K562 (cell line): ENCODE results near the gene LTN1. TPM values are rescaled to one million over a fixed set of nuclear protein-coding genes. Genes with fewer than 3 reads are reported as not detected.
A peak's percentile ranks its signal among the peaks of the same experiment; 100 is the strongest.

Experiments used
- BMI1 ChIP-seq: fragments of 150-350 bp; IDR thresholded peaks from 2 replicates; pipeline ENCODE4 v1.6.1; 2014; ENCODE audit warnings: low read length
- BRD4 ChIP-seq: fragments of 200-600 bp; sonication (generic); IDR thresholded peaks from 2 replicates; pipeline ENCODE4 v1.6.1; 2017; ENCODE audit warnings: inconsistent platforms
- CBX8 ChIP-seq: fragments of 200-600 bp; sonication (generic); IDR thresholded peaks from 2 replicates; pipeline ENCODE4 v1.6.1; 2012; ENCODE audit warnings: borderline replicate concordance, mixed run types, low read depth, mild to moderate bottlenecking, moderate library complexity, mixed read lengths, low read length, control low read depth, inconsistent platforms; ENCODE audit not compliant: poor library complexity, severe bottlenecking; ENCODE audit errors: extremely low read depth
- HIVEP1 ChIP-seq: fragments of 250-450 bp; sonication (Bioruptor Pico); IDR thresholded peaks from 2 replicates; pipeline ENCODE4 v1.4.0; 2020; ENCODE audit warnings: mild to moderate bottlenecking
- HNRNPK ChIP-seq: fragments of 200-400 bp; formaldehyde crosslinking; IDR thresholded peaks from one replicate; pipeline ENCODE4 v1.6.1; 2018; ENCODE audit warnings: mild to moderate bottlenecking, low read depth, low read length; ENCODE audit not compliant: poor library complexity, severe bottlenecking
- MCM5 ChIP-seq: fragments of 450-650 bp; IDR thresholded peaks from 2 replicates; pipeline ENCODE4 v1.6.1; 2016; ENCODE audit warnings: low read depth
- TCF7L2 ChIP-seq: fragments of 150-350 bp; IDR thresholded peaks from 2 replicates; pipeline ENCODE4 v1.6.1; 2016; ENCODE audit warnings: low read depth, mild to moderate bottlenecking, low read length, moderate library complexity
- ZBTB7A ChIP-seq: IDR thresholded peaks from 2 replicates; pipeline ENCODE4 v1.6.1; 2011; ENCODE audit warnings: low read depth, mild to moderate bottlenecking, low read length, moderate library complexity, borderline replicate concordance; ENCODE audit not compliant: control insufficient read depth
- ZSCAN32 ChIP-seq: fragments of 450-650 bp; formaldehyde crosslinking; IDR thresholded peaks from 2 replicates; pipeline ENCODE4 v1.4.0; 2020; ENCODE audit warnings: mild to moderate bottlenecking, moderate library complexity
- polyA plus RNA-seq, 8 experiments: library from polyadenylated mRNA; depleted of rRNA in 4 of 8; stranded (reverse) in 5 of 8; unstranded in 3 of 8; fragments of >200 nt; fragmentation: Nextera tagmentation in 2 of 8; fragmentation: Illumina TruSeq in 1 of 8; extraction: Ambion mirVana in 2 of 8; extraction: Trizol in 1 of 8; gene quantifications; 2 replicates each; pipeline versions ENCODE4 v1.2.1 to v1.2.3, GENCODE V29; 2011 to 2014; ENCODE audit warnings: inconsistent platforms in 1 of 8, missing spikeins in 1 of 8
- total RNA-seq, 7 experiments: library from RNA; depleted of rRNA in 6 of 7; stranded (reverse); fragments of >200 nt in 6 of 7; fragmentation: Illumina TruSeq in 2 of 7; extraction: Trizol in 2 of 7; gene quantifications; 2 replicates each; pipeline versions ENCODE4 v1.2.1 to v1.2.3, GENCODE V29; 2011 to 2021; ENCODE audit warnings: low replicate concordance in 1 of 7
- TF ChIP-seq, protein P1 (sequence below): fragments of 250-450 bp; sonication (Bioruptor Pico); IDR thresholded peaks from 2 replicates; pipeline ENCODE4 v1.4.0; 2020; ENCODE audit warnings: mild to moderate bottlenecking, moderate library complexity, borderline replicate concordance
- TF ChIP-seq, protein P2 (sequence below), 2 experiments: fragments of 450-650 bp; IDR thresholded peaks; 2 replicates each; pipeline ENCODE4 v1.6.1; 2016; ENCODE audit warnings: mild to moderate bottlenecking in 2 of 2, borderline replicate concordance in 1 of 2, low read depth in 1 of 2, moderate library complexity in 1 of 2
- TF ChIP-seq, protein P3 (sequence below), 2 experiments: IDR thresholded peaks; 2 replicates each; pipeline ENCODE4 v1.6.1; 2012; ENCODE audit warnings: improper control_type of control experiment in 2 of 2, low read depth in 2 of 2, low read length in 2 of 2, borderline replicate concordance in 1 of 2

The LTN1 gene
- total and polyA plus RNA-seq, 9 of the 15 experiments (the other 6 are each of a cell fraction or from before 2014, with no cell fraction given): 15.7 to 49.6 (median 28.7) TPM

DNA sequence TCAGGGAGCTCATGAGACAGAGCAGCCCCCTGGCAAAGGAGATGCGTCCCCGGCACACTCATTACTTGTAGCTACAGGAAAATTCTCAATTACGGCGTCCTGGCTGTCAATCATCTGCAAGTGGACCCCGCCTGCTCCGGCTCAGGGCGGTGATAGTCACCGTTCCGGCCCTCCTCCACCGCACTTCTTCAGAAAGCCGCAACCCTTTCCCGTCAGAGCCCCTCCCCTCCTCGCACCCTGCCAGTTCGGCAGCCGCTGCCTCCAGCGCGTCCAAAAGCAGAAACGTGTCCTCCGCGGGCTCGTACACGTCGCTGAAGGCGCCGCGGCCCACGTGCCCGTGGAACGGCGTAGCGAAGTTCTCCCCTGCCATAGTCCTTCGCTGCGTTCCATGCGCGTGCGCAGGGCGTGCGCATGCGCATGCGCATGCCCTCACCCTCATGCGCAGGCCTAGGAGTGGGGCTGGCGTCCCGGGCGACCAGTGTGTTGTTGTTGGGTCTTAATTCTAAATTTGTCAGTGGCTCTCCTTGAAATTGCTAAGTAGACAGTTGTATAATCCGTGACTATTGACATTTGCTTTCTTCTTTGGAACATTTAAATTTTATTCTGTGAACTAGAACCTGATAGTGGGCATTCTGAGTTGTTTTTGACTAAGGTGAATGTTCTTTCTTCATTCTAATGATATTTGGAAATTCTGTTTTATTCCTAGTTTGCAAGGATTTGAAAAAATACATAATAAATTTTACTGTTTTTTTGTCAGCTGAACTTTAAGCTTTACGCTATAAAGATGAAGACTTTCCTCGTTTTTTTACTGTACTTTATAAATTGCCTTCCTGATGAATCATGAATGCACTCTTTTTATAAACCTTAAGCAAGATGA, 107.5 kb downstream of the LTN1 start (continued):
- TF ChIP-seq, protein P1, sequence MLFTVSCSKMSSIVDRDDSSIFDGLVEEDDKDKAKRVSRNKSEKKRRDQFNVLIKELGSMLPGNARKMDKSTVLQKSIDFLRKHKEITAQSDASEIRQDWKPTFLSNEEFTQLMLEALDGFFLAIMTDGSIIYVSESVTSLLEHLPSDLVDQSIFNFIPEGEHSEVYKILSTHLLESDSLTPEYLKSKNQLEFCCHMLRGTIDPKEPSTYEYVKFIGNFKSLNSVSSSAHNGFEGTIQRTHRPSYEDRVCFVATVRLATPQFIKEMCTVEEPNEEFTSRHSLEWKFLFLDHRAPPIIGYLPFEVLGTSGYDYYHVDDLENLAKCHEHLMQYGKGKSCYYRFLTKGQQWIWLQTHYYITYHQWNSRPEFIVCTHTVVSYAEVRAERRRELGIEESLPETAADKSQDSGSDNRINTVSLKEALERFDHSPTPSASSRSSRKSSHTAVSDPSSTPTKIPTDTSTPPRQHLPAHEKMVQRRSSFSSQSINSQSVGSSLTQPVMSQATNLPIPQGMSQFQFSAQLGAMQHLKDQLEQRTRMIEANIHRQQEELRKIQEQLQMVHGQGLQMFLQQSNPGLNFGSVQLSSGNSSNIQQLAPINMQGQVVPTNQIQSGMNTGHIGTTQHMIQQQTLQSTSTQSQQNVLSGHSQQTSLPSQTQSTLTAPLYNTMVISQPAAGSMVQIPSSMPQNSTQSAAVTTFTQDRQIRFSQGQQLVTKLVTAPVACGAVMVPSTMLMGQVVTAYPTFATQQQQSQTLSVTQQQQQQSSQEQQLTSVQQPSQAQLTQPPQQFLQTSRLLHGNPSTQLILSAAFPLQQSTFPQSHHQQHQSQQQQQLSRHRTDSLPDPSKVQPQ: no peak; the same call in 1 of the 2 replicates
- TF ChIP-seq BRD4: peak; percentile 82
- no peak for TF ChIP-seq ZSCAN32 (CRISPR knock-in tag)
- TF ChIP-seq MCM5: no peak
- TF ChIP-seq ZBTB7A: peak; percentile 38; the same call in 1 of the 2 replicates
- no peak for TF ChIP-seq TCF7L2
- peak; percentile 73 for TF ChIP-seq HIVEP1 (CRISPR knock-in tag)
- TF ChIP-seq, protein P2, sequence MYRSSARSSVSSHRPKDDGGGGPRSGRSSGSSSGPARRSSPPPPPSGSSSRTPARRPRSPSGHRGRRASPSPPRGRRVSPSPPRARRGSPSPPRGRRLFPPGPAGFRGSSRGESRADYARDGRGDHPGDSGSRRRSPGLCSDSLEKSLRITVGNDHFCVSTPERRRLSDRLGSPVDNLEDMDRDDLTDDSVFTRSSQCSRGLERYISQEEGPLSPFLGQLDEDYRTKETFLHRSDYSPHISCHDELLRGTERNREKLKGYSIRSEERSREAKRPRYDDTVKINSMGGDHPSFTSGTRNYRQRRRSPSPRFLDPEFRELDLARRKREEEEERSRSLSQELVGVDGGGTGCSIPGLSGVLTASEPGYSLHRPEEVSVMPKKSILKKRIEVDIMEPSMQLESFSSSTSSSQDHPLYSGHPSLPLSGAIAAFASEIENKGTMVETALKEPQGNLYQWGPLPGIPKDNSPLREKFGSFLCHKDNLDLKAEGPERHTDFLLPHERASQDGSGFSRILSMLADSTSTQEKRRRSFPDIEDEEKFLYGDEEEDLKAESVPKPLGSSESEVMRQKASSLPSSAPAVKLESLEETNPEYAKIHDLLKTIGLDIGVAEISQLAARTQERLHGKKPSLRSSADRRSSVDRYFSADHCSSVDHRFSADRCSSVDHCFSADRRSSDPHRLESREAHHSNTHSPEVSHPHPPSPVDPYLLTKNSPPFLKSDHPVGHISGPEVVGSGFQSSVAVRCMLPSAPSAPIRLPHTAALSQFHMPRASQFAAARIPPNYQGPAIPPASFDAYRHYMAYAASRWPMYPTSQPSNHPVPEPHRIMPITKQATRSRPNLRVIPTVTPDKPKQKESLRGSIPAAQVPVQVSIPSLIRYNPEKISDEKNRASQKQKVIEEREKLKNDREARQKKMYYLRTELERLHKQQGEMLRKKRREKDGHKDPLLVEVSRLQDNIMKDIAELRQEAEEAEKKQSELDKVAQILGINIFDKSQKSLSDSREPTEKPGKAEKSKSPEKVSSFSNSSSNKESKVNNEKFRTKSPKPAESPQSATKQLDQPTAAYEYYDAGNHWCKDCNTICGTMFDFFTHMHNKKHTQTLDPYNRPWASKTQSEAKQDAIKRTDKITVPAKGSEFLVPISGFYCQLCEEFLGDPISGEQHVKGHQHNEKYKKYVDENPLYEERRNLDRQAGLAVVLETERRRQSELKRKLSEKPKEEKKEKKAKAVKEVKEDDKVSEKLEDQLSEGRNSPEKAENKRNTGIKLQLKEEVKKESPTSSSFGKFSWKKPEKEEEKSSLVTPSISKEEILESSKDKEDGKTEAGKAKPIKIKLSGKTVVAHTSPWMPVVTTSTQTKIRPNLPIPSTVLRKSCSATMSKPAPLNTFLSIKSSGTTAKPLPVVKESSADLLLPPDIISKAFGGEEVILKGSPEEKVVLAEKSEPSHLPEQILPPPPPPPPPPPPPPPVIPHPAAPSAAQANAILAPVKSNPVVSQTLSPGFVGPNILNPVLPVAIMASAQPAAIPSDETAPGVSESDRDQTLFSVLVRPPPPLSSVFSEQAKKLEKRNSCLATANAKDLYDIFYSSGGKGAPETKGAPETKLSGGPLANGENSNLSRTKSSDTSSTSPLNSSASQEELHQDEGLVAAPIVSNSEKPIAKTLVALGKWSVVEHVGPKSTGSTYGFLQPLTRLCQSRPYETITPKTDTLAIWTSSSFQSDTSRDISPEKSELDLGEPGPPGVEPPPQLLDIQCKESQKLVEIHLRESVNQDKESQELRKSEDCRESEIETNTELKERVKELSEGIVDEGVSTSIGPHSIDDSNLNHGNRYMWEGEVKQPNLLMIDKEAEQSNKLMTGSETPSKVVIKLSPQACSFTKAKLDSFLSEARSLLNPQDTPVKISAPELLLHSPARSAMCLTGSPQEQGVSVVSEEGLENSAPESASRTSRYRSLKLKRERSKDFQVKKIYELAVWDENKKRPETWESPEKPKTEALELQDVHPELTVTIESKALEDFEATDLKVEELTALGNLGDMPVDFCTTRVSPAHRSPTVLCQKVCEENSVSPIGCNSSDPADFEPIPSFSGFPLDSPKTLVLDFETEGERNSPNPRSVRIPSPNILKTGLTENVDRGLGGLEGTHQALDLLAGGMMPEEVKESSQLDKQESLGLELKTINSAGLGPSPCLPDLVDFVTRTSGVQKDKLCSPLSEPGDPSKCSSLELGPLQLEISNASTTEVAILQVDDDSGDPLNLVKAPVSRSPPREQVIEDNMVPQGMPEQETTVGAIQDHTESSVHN (IDR thresholded peaks at IDR 0.05; ENCODE audit: borderline replicate concordance in 1 of 2, low read depth in 1 of 2): no peak
- TF ChIP-seq, protein P3, sequence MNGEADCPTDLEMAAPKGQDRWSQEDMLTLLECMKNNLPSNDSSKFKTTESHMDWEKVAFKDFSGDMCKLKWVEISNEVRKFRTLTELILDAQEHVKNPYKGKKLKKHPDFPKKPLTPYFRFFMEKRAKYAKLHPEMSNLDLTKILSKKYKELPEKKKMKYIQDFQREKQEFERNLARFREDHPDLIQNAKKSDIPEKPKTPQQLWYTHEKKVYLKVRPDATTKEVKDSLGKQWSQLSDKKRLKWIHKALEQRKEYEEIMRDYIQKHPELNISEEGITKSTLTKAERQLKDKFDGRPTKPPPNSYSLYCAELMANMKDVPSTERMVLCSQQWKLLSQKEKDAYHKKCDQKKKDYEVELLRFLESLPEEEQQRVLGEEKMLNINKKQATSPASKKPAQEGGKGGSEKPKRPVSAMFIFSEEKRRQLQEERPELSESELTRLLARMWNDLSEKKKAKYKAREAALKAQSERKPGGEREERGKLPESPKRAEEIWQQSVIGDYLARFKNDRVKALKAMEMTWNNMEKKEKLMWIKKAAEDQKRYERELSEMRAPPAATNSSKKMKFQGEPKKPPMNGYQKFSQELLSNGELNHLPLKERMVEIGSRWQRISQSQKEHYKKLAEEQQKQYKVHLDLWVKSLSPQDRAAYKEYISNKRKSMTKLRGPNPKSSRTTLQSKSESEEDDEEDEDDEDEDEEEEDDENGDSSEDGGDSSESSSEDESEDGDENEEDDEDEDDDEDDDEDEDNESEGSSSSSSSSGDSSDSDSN (IDR thresholded peaks at IDR 0.05; ENCODE audit: borderline replicate concordance in 1 of 2, low read depth in 2 of 2, low read length in 2 of 2): no peak
- no peak for TF ChIP-seq BMI1
- TF ChIP-seq CBX8: no peak
- no peak for TF ChIP-seq HNRNPK
